ENCODE data around the gene CALML5. TPM values are rescaled to one million over a fixed set of nuclear protein-coding genes. Genes with fewer than 3 reads are reported as not detected.
"Not testable (repeated sequence)": the region's sequence is repeated elsewhere in the genome, so short reads cannot be mapped to it uniquely, and the experiment has no call there.

Gene CALML5
- total and polyA plus RNA-seq, 2 of the 4 experiments (the other 2 are of a cell fraction), result not detected

GRCh38 chr10:5474642-5475041 is 24.7 kb downstream of the CALML5 start:
- H3K4me3 ChIP-seq (ENCODE audit: insufficient read depth, low read depth, low read length); intact Hi-C loops (cut with micrococcal nuclease); H3K23ac ChIP-seq (ENCODE audit: low read depth, low read length); H2AFZ ChIP-seq (replicated peaks; ENCODE audit: low read length, poor library complexity); H2BK5ac ChIP-seq (ENCODE audit: low read depth, low read length, poor library complexity, severe bottlenecking); H3K56ac ChIP-seq (ENCODE audit: extremely low read depth, insufficient read depth, low read length); H3K4me1 ChIP-seq (ENCODE audit: control insufficient read depth, insufficient read depth, low read length); H3K4me2 ChIP-seq (ENCODE audit: low read depth, low read length); H3K9me1 ChIP-seq (ENCODE audit: insufficient read depth, low read length); H4K91ac ChIP-seq (ENCODE audit: insufficient read depth, low read depth, low read length); H4K5ac ChIP-seq (ENCODE audit: low read depth, low read length); H3K36me3 ChIP-seq (ENCODE audit: control insufficient read depth, insufficient read depth, low read length); H3K27me3 ChIP-seq (ENCODE audit: control insufficient read depth, insufficient read depth, low read length); H4K8ac ChIP-seq (ENCODE audit: low read depth in 2 of 2, low read length in 2 of 2); H2BK15ac ChIP-seq (ENCODE audit: low read depth, low read length); CTCF ChIA-PET; H3K79me1 ChIP-seq (ENCODE audit: low read depth in 1 of 2, low read length in 2 of 2); H3K27ac ChIP-seq (ENCODE audit: insufficient read depth, low read length); POLR2A ChIA-PET (ENCODE audit: unreplicated experiment); H3K18ac ChIP-seq (ENCODE audit: low read depth, low read length); H3K9ac ChIP-seq (ENCODE audit: low read depth, low read length); dilution Hi-C loops (cut with HindIII; ENCODE audit: low sequenced_read_pairs, unreplicated experiment); H2BK120ac ChIP-seq (ENCODE audit: low read depth, low read length); BruUV-seq (replicated peaks); H2AK9ac ChIP-seq (replicated peaks; ENCODE audit: low read depth, low read length, poor library complexity); ATAC-seq (ENCODE audit: low read depth); H3K9me3 ChIP-seq (ENCODE audit: control insufficient read depth, insufficient read depth, low read length); H3K14ac ChIP-seq (replicated peaks; ENCODE audit: low read depth, low read length); H2AK5ac ChIP-seq (ENCODE audit: low read depth, low read length); H2BK20ac ChIP-seq (ENCODE audit: low read depth, low read length); H4K20me1 ChIP-seq (ENCODE audit: insufficient read depth, low read length); H3K4ac ChIP-seq (ENCODE audit: low read depth, low read length): not testable (repeated sequence)
- peak; percentile 54 for DNase-seq
- in situ Hi-C loops (cut with MboI; ENCODE audit: low sequenced_read_pairs), result loop anchor here (25.0 kb wide), 1 partner anchor 388 kb away; no protein-coding TSS in a partner anchor
- 40% methylated on average over 4 of the region's 4 CpGs; no CpG with 5 or more reads in 1 of the 2 experiments for WGBS, 2 experiments (ENCODE audit: extremely low coverage in 2 of 2, insufficient read length in 1 of 2)

Data from IMR-90 (cell line).